GM12892 (cell line): ENCODE results near the gene OR7A5.
"Not testable (repeated sequence)": the region's sequence is repeated elsewhere in the genome, so short reads cannot be mapped to it uniquely, and the experiment has no call there.

Source experiments
- DNase-seq: peaks from one replicate; pipeline ENCODE4 v3.0.0; 2011; ENCODE audit not compliant: insufficient read length
- FAIRE-seq: peaks from 2 replicates; lab custom pipeline; 2011; peaks lifted over from hg19 to GRCh38; lab: Jason Lieb, UNC
- POLR2A ChIP-seq: IDR thresholded peaks from 2 replicates; pipeline ENCODE4 v1.6.1; 2011; ENCODE audit warnings: low read depth, low read length, control low read depth
- POLR2AphosphoS5 ChIP-seq: IDR thresholded peaks from 2 replicates; pipeline ENCODE4 v1.6.1; 2011; ENCODE audit warnings: low read depth, low read length, control low read depth
- TAF1 ChIP-seq: IDR thresholded peaks from 2 replicates; pipeline ENCODE4 v1.6.1; 2011; ENCODE audit warnings: low read depth, mild to moderate bottlenecking, control low read depth, low read length, borderline replicate concordance

The OR7A5 gene

DNA sequence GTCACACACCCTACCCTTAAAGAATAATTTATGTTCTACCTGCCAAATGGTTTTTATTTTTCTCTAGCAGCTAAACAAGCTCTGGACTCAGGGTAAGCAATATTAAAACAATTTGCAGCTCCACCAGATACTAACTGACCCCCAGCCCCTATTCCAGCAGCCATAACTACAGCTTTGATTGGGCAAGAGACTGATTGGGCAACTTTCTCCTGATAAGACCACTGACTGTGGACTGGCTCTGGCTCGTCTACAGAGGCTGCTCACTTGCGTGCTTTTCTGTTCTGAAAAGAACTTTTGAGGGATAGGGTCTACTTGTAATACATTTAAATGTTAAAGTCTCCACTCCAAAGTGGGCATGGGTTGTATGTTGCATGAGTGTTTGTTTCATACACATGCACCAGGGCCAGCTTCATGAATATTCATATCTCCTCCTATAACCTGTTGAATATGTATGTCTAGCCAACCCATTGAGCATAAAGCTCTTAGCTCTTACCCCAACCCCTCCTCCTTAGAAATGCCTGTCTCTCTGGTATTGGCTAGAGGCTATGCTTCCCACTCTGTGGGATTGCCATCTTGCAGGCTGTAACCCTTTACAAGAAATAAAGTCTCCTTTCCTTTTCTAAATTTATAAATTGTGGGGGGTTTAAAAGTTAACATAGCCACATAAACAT lies 19.9 kb downstream of the OR7A5 start:
- FAIRE-seq (no peak), DNase-seq (no peak)
- TF ChIP-seq TAF1 (no peak), POLR2AphosphoS5 (no peak), POLR2A (no peak)

DNA sequence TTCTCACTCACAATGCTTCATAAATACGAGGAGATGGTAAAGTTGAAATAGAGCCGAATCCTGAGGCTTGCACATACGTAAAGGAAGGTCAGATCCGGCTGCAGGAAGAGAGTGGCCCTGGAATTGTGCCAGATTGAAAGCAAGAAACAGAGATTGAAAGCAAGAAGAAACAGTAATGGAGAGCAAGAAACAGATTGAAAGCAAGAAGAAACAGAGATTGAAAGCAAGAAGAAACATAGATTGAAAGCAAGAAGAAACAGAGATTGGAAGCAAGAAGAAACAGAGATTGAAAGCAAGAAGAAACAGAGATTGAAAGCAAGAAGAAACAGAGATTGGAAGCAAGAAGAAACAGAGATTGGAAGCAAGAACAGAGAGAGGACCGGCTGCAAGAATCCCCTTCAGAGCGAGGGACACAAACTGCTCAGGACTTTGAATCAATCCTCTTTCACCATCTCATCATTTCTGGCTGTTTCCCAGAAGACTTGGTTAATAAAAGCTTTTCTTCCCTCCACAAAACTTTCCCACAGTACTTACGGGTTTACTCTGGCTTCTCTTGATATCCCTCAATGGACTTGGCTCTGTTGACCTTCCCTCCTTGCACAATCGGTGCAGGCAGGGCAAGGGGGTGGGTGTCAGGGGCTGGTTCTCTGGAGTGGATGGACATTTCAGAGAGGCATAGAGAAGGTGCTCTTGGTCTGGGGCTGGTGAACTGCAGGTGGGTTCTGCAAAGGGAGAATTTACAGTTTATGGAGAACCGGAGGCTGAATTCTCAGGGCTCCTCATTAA lies 25.5 kb downstream of the OR7A5 start:
- TF ChIP-seq TAF1 (no peak), POLR2AphosphoS5 (no peak), POLR2A (no peak)
- no peak for FAIRE-seq
- DNase-seq = no peak

DNA sequence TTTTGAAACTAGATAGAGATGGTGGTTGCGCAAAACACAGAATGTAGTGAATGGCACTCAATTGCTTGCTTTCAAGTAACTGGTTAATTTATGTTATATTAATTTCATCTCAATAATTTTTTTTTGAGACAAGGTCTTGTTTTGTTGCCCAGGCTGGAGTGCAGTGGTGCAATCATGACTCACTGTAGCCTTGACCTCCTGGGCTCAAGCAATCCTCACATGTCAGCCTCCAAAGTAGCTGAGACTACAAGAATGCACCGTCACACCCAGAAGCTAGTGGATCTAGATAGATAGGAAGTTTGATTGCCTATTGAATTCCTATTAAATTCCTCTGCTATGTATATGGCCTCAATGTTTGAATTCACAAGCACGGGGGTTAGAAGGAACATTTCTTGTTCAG lies 30.2 kb downstream of the OR7A5 start:
- FAIRE-seq (no peak), DNase-seq (no peak)
- TF ChIP-seq TAF1 (no peak), POLR2A (no peak), POLR2AphosphoS5 (no peak)

DNA sequence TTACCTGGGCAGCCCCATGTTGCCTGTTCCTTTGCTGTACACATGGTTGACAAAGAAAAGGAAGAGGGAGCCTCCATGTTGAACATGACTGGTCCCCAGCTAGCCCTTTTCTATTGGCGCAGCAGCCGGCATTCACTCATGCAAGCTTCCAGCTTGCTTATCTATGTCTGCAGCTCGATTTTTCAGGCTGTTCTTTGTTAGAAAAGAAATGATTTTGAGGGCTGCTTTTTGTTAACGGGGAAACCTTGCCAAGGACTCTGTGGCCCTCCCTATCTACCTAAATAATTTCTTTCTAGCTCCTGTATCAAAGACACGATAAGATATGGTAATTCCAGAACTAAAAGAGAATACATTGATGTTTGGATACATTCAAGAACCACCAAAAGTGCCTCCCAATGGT lies 36.2 kb downstream of the OR7A5 start:
- FAIRE-seq (no peak), DNase-seq (no peak)
- no peak for TF ChIP-seq TAF1
- TF ChIP-seq POLR2AphosphoS5 = no peak
- no peak for TF ChIP-seq POLR2A

DNA sequence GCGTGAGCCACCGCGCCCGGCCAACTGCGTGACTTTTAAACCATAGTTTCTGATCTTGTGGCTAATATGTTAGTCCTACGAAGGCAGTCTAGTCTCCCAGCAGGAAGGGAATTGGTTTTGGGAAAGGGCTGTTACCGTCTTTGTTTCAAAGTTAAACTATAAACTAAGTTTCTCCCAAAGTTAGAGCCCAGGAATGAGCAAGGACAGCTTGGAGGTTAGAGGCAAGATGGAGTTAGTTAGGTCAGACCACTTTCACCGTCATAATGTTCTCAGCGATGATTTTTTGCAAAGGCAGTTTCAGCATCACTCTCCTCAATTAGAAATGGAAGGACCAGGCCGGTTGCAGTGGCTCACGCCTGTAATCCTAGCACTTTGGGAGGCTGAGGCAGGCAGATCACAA lies 39.0 kb downstream of the OR7A5 start:
- DNase-seq (no peak), FAIRE-seq (no peak)
- no peak for TF ChIP-seq POLR2AphosphoS5
- TF ChIP-seq TAF1 = no peak
- TF ChIP-seq POLR2A = no peak

DNA sequence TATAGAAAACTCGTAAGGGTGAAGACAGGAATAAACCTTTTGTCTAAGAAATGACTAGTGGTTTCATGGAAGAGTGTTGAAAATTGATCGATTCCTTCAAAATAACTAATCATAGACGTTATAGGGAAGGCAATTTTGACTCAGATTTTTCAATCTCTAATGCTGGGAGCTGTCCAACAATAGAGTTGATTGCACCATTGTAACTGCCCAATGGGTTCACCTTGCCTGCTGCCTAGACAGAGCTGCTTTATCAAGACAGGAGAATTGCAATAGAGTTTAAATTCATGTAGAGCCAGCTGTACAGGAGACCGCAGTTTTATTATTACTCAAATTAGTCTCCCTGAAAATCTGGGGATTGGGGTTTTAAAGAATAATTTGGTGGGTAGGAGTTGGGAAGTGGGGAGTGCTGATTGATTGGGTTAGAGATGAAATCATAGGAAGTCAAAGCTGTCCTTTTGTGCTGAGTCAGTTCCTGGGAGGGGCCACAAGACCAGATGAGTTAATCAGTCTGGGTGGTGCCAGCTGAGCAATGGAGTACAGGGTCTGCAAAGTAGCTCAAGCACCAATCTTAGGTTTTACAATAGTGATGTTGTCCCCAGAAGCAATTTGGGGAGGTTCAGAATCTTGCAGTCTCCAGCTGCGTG lies 39.8 kb downstream of the OR7A5 start:
- DNase-seq (no peak), FAIRE-seq (no peak)

DNA sequence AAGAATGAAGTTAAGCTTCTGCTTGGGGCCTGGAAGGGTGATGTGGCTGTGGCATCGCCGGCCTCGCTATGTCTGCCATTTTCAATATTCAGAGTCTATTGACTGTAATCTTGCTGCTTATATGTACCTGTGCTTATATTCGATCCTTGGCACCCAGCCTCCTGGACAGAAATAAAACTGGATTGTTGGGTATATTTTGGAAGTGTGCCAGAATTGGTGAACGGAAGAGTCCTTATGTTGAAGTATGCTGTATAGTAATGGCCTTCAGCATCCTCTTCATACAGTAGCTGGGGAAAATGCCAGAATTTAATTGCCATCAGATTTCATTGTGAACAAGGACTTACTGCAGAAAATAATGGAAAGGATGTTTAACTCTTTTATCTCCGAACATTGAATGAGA lies 42.7 kb downstream of the OR7A5 start:
- not testable (repeated sequence) for DNase-seq, FAIRE-seq

More for the DNA sequence above, 39.8 kb downstream of the OR7A5 start:
- TF ChIP-seq TAF1 (no peak), POLR2A (no peak), POLR2AphosphoS5 (no peak)

DNA sequence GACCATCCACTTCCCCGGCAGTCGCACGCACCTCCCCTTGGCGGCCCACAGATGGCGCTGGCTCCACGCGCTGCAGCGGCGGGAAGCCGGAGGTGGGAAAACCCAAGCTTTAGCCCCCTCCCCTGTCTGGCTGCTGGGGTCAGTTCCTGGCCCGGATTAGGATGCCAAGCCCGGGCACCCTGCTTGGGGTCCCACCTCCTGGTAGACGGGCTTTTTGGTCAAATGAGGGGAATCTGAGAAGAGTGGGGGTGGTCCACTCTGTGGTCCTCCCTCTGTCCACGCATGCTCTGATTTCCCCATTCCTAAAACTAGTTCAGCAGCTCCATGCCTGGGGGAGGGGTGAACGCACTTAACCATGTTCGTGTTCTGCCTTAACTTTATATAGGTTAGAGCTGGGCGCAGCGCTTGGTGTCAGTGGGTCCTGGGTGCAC lies 48.5 kb downstream of the OR7A5 start:
- no peak for FAIRE-seq
- TF ChIP-seq POLR2AphosphoS5 (no peak), POLR2A (no peak)
- no peak for DNase-seq

DNA sequence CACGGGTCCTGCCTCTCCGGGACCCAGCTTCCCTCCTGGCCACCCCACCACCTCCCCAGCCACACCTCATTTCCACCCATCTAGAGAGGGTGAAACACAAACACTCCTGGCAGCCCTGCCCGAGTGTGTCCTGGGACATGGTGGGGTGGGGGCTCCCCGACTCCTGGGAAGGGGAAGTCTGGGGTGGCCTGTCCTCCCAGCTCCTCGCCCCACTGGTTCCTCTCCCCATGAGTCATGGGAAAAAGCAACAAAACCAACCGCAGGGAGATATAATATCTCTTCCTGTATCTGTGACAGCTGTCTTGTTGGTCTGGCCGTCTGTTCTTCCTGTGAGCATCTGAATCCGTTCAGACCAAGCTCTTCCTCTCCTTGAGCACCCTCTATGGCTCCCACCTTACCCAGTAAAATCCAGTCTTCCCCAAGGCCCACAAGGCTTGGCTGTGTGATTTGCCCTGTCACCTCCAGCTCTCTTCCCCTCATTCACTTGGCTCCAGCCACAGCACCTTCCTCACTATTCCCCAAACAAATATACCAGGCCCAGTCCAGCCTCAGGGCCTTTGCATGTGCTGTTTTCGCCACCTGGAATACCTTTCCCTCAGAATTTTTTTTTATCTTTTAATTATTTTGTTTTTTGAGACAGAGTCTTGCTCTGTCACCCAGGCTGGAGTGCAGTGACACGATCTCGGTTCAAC lies 49.7 kb downstream of the OR7A5 start:
- not testable (repeated sequence) for DNase-seq, FAIRE-seq

DNA sequence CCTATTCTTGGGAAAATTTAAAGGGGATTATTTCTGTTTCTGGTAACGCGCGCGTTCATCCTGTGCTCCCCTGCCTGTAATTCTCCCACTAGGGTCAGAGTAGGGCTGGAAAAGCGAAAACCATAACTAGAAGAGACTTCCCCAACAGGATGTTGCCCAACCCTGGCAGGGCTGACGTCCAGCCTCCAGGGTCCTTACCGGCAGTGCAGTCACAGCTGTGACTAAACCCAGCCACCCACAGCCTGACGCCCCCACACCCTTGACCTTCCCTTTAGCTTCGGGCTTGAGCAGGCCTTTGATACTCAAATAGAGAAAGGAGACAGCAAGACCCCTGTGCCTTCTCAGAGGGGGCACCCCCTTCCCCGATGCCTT lies 50.3 kb downstream of the OR7A5 start:
- peak; percentile 24 for FAIRE-seq
- DNase-seq = not testable (repeated sequence)

DNA sequence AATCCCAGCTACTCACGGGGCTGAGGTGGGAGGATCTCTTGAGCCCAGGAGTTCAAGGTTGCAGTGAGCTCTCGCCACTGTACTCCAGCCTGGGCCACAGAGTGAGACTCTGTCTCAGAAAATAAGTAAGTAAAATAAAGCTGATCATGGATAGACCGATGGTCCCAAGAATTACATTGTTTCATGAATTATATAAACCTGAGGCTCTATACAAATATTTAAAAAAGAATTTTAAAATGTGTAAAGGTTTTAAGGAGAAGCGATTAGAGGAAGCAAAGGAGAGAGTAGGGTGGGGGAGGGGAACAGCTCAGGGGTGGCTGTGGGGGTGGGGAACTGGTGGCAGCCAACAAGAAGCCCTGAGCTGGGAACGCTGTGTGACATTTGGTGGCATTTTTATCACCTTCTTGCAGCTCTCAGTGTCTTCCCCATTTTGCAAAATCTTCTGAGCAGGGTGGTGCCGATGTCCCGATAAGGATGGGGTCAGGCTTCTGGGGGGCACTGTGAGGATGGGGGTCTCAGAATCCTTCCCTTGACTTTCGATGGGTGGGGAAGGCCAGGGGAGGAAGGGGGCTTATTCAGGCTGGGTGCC lies 51.5 kb downstream of the OR7A5 start:
- not testable (repeated sequence) for FAIRE-seq, DNase-seq
